GM12892 (cell line): ENCODE data around the gene ZNF316.

Source experiments
- POLR2A ChIP-seq: IDR thresholded peaks from 2 replicates; pipeline ENCODE4 v1.6.1; 2011; ENCODE audit warnings: low read depth, low read length, control low read depth
- TAF1 ChIP-seq: IDR thresholded peaks from 2 replicates; pipeline ENCODE4 v1.6.1; 2011; ENCODE audit warnings: low read depth, mild to moderate bottlenecking, control low read depth, low read length, borderline replicate concordance

- TF ChIP-seq POLR2A (no peak), TAF1 (no peak)
Observed at GRCh38 chr7:6647080-6647479, 10.0 kb downstream of the ZNF316 start.
